Adipose tissue (tissue), 3 donors: ENCODE measurements around the gene SMPD2. TPM values are rescaled to one million over a fixed set of nuclear protein-coding genes. Genes with fewer than 3 reads are reported as not detected.
"Not testable (repeated sequence)": the region's sequence is repeated elsewhere in the genome, so short reads cannot be mapped to it uniquely, and the experiment has no call there.

ENCODE experiments used
- H3K27ac ChIP-seq: one replicate; pipeline ENCODE4 v1.5.1; 2013; ENCODE audit warnings: low read depth, low read length
- WGBS, 3 donors: extraction: QIAGEN DNeasy Blood & Tissue Kit; methylation state at CpG; one replicate each; pipeline ENCODE4 v1.1.7; 2013; 5-methylcytosine and 5-hydroxymethylcytosine counted together
- polyA plus RNA-seq, 3 donors: library from polyadenylated mRNA; stranded (reverse); fragments of 200-250 nt; gene quantifications; one replicate each; pipeline ENCODE4 v1.2.3, GENCODE V29; 2013
- donor health status: healthy with polysubstance abuse.
- donor health status: Bipolar disorder and iron deficiency.
- donor health status: healthy.

Gene SMPD2
- polyA plus RNA-seq, 3 donors, result 4.7 to 11.9 (median 9.5) TPM

- 56 to 75% (median 64%) methylated on average over 16 of the region's 16 CpGs for WGBS, 3 donors
- H3K27ac ChIP-seq, result no peak overlapping the region
Measured at GRCh38 chr6:109456710-109457561, 16.4 kb downstream of the SMPD2 start.

- no peak overlapping the region for H3K27ac ChIP-seq
- WGBS, 3 donors, result 77 to 92% (median 88%) methylated on average over 6 of the region's 6 CpGs
Measured at GRCh38 chr6:109457562-109457996, 17.1 kb downstream of the SMPD2 start.

GRCh38 chr6:109458774-109459531, 18.4 kb downstream of the SMPD2 start:
- WGBS, 3 donors, result 52 to 82% (median 65%) methylated on average over 5 of the region's 5 CpGs
- no peak overlapping the region for H3K27ac ChIP-seq

- WGBS, 3 donors, result 52 to 88% (median 86%) methylated on average over 3 of the region's 3 CpGs
- H3K27ac ChIP-seq, result no peak overlapping the region
Measured at GRCh38 chr6:109460161-109460829, 19.8 kb downstream of the SMPD2 start.

GRCh38 chr6:109461205-109461604, 20.7 kb downstream of the SMPD2 start:
- not testable (repeated sequence) for H3K27ac ChIP-seq
- 98 to 100% (median 100%) methylated on average over 1 of the region's 1 CpG for WGBS, 3 donors

- no peak overlapping the region for H3K27ac ChIP-seq
- 79 to 98% (median 88%) methylated on average over 1 of the region's 1 CpG for WGBS, 3 donors
Measured at GRCh38 chr6:109461733-109462526, 21.4 kb downstream of the SMPD2 start.

- WGBS, 3 donors, result 59 to 93% (median 91%) methylated on average over 7 of the region's 7 CpGs
- H3K27ac ChIP-seq, result no peak overlapping the region
Measured at GRCh38 chr6:109465772-109466171, 25.2 kb downstream of the SMPD2 start.

- no peak overlapping the region for H3K27ac ChIP-seq
Measured at GRCh38 chr6:109466212-109466923, 25.8 kb downstream of the SMPD2 start.

GRCh38 chr6:109467696-109468095, 27.2 kb downstream of the SMPD2 start:
- 93 to 96% (median 95%) methylated on average over 6 of the region's 6 CpGs for WGBS, 3 donors
- no peak overlapping the region for H3K27ac ChIP-seq

More at GRCh38 chr6:109466212-109466923, 25.8 kb downstream of the SMPD2 start:
- 55 to 93% (median 91%) methylated on average over 7 of the region's 7 CpGs for whole genome bisulfite sequencing, 3 donors

GRCh38 chr6:109469591-109470189, 29.2 kb downstream of the SMPD2 start:
- H3K27ac ChIP-seq, result no peak overlapping the region
- 81 to 94% (median 84%) methylated on average over 5 of the region's 5 CpGs for WGBS, 3 donors

GRCh38 chr6:109471105-109471810, 30.7 kb downstream of the SMPD2 start:
- WGBS, 3 donors, result 89 to 93% (median 91%) methylated on average over 5 of the region's 5 CpGs
- no peak overlapping the region for H3K27ac ChIP-seq

GRCh38 chr6:109472132-109472995, 31.8 kb downstream of the SMPD2 start:
- H3K27ac ChIP-seq, result no peak overlapping the region
- WGBS, 3 donors, result 93 to 95% (median 94%) methylated on average over 9 of the region's 9 CpGs

GRCh38 chr6:109473120-109473519, 32.6 kb downstream of the SMPD2 start:
- no peak overlapping the region for H3K27ac ChIP-seq
- WGBS, 3 donors, result 85 to 96% (median 95%) methylated on average over 3 of the region's 3 CpGs

GRCh38 chr6:109474995-109475394, 34.5 kb downstream of the SMPD2 start:
- 82 to 91% (median 83%) methylated on average over 4 of the region's 4 CpGs for WGBS, 3 donors
- no peak overlapping the region for H3K27ac ChIP-seq

- H3K27ac ChIP-seq, result no peak overlapping the region
- WGBS, 3 donors, result 61 to 93% (median 90%) methylated on average over 2 of the region's 2 CpGs
Measured at GRCh38 chr6:109475625-109476024, 35.1 kb downstream of the SMPD2 start.

- H3K27ac ChIP-seq, result no peak overlapping the region
- WGBS, 3 donors, result 98 to 100% (median 99%) methylated on average over 2 of the region's 2 CpGs
Measured at GRCh38 chr6:109477184-109477583, 36.7 kb downstream of the SMPD2 start.
